ENCODE results near the gene STXBP6.

The STXBP6 gene

GRCh38 chr14:25049093-25049567 lies 817 bp downstream of the STXBP6 start:
- TF ChIP-seq CTCF (IDR thresholded peaks at IDR 0.05; ENCODE audit: low read depth, low read length): no peak
- Histone ChIP-seq H3K36me3 (no peaks in the 10 kb centered on the region), H3K27me3 (peaks cover 44% of the 10 kb centered on the region), H3K9me3 (no peaks in the 10 kb centered on the region), H3K4me1 (no peaks in the 10 kb centered on the region), H3K4me3 (ENCODE audit: low read depth, low read length) (no peak overlapping the region)
- DNase-seq: no peak

DNA sequence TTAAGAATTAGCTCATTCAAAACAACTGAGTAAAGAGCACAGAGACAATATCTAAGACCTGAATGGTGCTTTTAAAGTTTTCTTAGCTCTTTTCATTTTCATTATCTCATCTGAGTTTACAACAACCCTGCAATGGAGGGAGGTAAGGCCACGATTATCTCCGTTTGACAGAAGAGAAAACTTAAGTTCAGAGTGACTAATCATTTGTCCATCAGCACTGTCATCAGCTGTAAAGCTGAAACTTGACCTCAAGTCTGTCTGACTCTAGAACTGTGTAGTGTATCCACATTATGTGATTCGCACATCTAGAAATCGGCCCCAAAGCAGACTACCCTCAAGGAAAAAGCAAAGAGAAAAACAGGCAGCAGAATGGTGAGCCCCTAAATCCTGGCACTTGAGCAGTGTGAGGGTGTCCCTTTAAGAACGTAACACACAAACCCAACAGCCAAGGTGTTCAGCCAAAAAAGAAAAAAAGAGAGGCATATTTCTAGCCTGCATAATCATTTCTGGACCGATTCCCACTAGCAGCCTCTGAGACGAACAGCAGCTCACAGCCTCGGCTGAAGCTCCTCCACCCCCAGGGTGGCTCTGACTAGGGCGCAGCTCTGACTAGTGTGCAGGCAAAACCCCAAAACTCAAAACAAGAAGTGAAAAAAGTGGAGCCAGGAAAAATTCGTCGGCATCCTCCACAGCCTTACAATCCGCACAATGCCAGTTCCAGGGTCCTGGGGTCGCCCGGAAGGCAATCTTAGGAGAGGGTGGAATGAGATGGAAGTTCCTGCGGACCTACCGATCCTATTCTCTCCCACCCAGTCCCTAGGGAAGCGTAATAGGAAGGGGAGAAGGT lies 1.6 kb downstream of the STXBP6 start:
- no peaks in the 10 kb centered on the region for H3K9me3 ChIP-seq
- H3K4me1 ChIP-seq: no peaks in the 10 kb centered on the region
- peaks cover 44% of the 10 kb centered on the region for H3K27me3 ChIP-seq
- DNase-seq: no peak
- no peaks in the 10 kb centered on the region for H3K36me3 ChIP-seq
- H3K4me3 ChIP-seq (ENCODE audit: low read depth, low read length): no peak overlapping the region
- no peak for TF ChIP-seq CTCF (IDR thresholded peaks at IDR 0.05; ENCODE audit: low read depth, low read length)

- Histone ChIP-seq H3K4me1 (no peaks in the 10 kb centered on the region), H3K27me3 (peaks cover 35% of the 10 kb centered on the region), H3K9me3 (no peaks in the 10 kb centered on the region), H3K36me3 (no peaks in the 10 kb centered on the region), H3K4me3 (ENCODE audit: low read depth, low read length) (no peak overlapping the region)
- DNase-seq: no peak
- TF ChIP-seq CTCF (IDR thresholded peaks at IDR 0.05; ENCODE audit: low read depth, low read length): no peak
These were observed 3.5 kb downstream of the STXBP6 start for GRCh38 chr14:25046301-25046943.

- TF ChIP-seq CTCF (IDR thresholded peaks at IDR 0.05; ENCODE audit: low read depth, low read length): no peak
- Histone ChIP-seq H3K27me3 (peaks cover 13% of the 10 kb centered on the region), H3K4me3 (ENCODE audit: low read depth, low read length) (no peak overlapping the region), H3K4me1 (no peaks in the 10 kb centered on the region), H3K9me3 (no peaks in the 10 kb centered on the region), H3K36me3 (no peaks in the 10 kb centered on the region)
- DNase-seq: no peak
These were observed 5.7 kb downstream of the STXBP6 start for GRCh38 chr14:25044106-25044698.

GRCh38 chr14:25042362-25043299 lies 7.3 kb downstream of the STXBP6 start:
- no peaks in the 10 kb centered on the region for H3K4me1 ChIP-seq
- H3K36me3 ChIP-seq: no peaks in the 10 kb centered on the region
- no peaks in the 10 kb centered on the region for H3K9me3 ChIP-seq
- no peaks in the 10 kb centered on the region for H3K27me3 ChIP-seq
- TF ChIP-seq CTCF (IDR thresholded peaks at IDR 0.05; ENCODE audit: low read depth, low read length): peak; percentile 33
- no peak for DNase-seq
- H3K4me3 ChIP-seq (ENCODE audit: low read depth, low read length): no peak overlapping the region

Data from BE2C (cell line).